ENCODE results near the gene JADE2.

The JADE2 gene

DNA sequence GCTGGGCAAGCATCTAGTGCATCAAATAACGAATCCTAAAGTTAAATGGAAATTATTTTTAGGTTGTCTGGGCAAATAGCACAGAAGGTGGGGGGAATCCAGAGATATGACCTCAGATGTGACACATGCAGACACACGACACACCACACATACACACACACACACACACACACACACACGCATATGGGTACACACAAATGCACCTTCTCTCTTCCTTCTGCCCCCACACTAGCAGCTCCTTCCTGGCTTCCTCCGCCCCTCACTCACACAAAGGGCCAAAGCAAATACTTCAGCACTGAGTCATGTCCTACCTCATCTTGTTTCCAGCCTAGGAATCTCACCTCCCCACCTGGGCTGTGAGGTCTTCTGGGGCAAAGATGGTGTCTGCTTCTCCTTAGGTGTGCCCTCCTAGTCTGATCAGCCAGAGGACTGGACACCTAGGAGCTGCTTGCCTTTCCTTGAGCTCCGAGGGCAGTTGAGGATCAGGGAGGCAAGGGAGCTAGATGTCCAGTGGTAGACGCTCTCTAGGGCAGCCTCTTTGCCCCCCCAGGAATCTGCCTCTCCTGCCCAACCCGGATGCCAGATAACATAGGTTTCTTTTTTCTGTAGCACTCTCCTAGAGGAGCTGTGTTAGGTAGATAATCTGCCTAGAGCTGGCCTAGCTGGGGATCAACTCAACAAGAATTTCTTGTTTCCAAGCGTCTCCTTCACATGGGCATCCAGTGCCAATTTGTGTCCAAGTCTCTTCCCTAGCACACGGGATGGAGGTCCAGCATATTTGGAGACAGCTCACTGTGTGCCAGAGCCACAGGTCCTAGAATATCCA is 14.3 kb upstream of the JADE2 start (continued):
- TF ChIP-seq, protein P1, sequence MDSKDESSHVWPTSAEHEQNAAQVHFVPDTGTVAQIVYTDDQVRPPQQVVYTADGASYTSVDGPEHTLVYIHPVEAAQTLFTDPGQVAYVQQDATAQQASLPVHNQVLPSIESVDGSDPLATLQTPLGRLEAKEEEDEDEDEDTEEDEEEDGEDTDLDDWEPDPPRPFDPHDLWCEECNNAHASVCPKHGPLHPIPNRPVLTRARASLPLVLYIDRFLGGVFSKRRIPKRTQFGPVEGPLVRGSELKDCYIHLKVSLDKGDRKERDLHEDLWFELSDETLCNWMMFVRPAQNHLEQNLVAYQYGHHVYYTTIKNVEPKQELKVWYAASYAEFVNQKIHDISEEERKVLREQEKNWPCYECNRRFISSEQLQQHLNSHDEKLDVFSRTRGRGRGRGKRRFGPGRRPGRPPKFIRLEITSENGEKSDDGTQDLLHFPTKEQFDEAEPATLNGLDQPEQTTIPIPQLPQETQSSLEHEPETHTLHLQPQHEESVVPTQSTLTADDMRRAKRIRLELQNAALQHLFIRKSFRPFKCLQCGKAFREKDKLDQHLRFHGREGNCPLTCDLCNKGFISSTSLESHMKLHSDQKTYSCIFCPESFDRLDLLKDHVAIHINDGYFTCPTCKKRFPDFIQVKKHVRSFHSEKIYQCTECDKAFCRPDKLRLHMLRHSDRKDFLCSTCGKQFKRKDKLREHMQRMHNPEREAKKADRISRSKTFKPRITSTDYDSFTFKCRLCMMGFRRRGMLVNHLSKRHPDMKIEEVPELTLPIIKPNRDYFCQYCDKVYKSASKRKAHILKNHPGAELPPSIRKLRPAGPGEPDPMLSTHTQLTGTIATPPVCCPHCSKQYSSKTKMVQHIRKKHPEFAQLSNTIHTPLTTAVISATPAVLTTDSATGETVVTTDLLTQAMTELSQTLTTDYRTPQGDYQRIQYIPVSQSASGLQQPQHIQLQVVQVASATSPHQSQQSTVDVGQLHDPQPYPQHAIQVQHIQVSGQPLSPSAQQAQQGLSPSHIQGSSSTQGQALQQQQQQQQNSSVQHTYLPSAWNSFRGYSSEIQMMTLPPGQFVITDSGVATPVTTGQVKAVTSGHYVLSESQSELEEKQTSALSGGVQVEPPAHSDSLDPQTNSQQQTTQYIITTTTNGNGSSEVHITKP (tag by site-specific recombination; IDR thresholded peaks at IDR 0.05), result peak; percentile 73
- TF ChIP-seq ZNF239 (tag by site-specific recombination; IDR thresholded peaks at IDR 0.05) (no peak), KLF9 (tag by site-specific recombination; IDR thresholded peaks at IDR 0.05; ENCODE audit: low read depth) (no peak), ZNF677 (tag by site-specific recombination; IDR thresholded peaks at IDR 0.05) (no peak), ZNF211 (tag by site-specific recombination; IDR thresholded peaks at IDR 0.05; ENCODE audit: low read depth) (no peak), ZNF658 (tag by site-specific recombination; IDR thresholded peaks at IDR 0.05) (no peak), ZNF529 (tag by site-specific recombination; IDR thresholded peaks at IDR 0.05; ENCODE audit: insufficient replicate concordance) (no peak), ZSCAN30 (tag by site-specific recombination; IDR thresholded peaks at IDR 0.05) (no peak), ZNF544 (tag by site-specific recombination; IDR thresholded peaks at IDR 0.05) (no peak), ZNF624 (tag by site-specific recombination; IDR thresholded peaks at IDR 0.05) (no peak), ZNF629 (tag by site-specific recombination; IDR thresholded peaks at IDR 0.05) (peak; percentile 90), SCRT2 (tag by site-specific recombination; IDR thresholded peaks at IDR 0.05) (no peak), ZNF776 (tag by site-specific recombination; IDR thresholded peaks at IDR 0.05; ENCODE audit: borderline replicate concordance) (no peak), MYNN (tag by site-specific recombination; IDR thresholded peaks at IDR 0.05; ENCODE audit: borderline replicate concordance) (no peak), SP2 (tag by site-specific recombination; IDR thresholded peaks at IDR 0.05) (no peak), ZBTB20 (tag by site-specific recombination; IDR thresholded peaks at IDR 0.05) (no peak)
- TF ChIP-seq, protein P2, sequence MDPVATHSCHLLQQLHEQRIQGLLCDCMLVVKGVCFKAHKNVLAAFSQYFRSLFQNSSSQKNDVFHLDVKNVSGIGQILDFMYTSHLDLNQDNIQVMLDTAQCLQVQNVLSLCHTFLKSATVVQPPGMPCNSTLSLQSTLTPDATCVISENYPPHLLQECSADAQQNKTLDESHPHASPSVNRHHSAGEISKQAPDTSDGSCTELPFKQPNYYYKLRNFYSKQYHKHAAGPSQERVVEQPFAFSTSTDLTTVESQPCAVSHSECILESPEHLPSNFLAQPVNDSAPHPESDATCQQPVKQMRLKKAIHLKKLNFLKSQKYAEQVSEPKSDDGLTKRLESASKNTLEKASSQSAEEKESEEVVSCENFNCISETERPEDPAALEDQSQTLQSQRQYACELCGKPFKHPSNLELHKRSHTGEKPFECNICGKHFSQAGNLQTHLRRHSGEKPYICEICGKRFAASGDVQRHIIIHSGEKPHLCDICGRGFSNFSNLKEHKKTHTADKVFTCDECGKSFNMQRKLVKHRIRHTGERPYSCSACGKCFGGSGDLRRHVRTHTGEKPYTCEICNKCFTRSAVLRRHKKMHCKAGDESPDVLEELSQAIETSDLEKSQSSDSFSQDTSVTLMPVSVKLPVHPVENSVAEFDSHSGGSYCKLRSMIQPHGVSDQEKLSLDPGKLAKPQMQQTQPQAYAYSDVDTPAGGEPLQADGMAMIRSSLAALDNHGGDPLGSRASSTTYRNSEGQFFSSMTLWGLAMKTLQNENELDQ (tag by site-specific recombination; IDR thresholded peaks at IDR 0.05; ENCODE audit: low read depth), result no peak
- TF ChIP-seq, protein P3, sequence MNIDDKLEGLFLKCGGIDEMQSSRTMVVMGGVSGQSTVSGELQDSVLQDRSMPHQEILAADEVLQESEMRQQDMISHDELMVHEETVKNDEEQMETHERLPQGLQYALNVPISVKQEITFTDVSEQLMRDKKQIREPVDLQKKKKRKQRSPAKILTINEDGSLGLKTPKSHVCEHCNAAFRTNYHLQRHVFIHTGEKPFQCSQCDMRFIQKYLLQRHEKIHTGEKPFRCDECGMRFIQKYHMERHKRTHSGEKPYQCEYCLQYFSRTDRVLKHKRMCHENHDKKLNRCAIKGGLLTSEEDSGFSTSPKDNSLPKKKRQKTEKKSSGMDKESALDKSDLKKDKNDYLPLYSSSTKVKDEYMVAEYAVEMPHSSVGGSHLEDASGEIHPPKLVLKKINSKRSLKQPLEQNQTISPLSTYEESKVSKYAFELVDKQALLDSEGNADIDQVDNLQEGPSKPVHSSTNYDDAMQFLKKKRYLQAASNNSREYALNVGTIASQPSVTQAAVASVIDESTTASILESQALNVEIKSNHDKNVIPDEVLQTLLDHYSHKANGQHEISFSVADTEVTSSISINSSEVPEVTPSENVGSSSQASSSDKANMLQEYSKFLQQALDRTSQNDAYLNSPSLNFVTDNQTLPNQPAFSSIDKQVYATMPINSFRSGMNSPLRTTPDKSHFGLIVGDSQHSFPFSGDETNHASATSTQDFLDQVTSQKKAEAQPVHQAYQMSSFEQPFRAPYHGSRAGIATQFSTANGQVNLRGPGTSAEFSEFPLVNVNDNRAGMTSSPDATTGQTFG (tag by site-specific recombination; IDR thresholded peaks at IDR 0.05; ENCODE audit: borderline replicate concordance), result peak; percentile 94
- TF ChIP-seq, protein P4, sequence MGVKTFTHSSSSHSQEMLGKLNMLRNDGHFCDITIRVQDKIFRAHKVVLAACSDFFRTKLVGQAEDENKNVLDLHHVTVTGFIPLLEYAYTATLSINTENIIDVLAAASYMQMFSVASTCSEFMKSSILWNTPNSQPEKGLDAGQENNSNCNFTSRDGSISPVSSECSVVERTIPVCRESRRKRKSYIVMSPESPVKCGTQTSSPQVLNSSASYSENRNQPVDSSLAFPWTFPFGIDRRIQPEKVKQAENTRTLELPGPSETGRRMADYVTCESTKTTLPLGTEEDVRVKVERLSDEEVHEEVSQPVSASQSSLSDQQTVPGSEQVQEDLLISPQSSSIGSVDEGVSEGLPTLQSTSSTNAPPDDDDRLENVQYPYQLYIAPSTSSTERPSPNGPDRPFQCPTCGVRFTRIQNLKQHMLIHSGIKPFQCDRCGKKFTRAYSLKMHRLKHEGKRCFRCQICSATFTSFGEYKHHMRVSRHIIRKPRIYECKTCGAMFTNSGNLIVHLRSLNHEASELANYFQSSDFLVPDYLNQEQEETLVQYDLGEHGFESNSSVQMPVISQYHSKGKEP (tag by site-specific recombination; IDR thresholded peaks at IDR 0.05), result no peak
- TF ChIP-seq, protein P5, sequence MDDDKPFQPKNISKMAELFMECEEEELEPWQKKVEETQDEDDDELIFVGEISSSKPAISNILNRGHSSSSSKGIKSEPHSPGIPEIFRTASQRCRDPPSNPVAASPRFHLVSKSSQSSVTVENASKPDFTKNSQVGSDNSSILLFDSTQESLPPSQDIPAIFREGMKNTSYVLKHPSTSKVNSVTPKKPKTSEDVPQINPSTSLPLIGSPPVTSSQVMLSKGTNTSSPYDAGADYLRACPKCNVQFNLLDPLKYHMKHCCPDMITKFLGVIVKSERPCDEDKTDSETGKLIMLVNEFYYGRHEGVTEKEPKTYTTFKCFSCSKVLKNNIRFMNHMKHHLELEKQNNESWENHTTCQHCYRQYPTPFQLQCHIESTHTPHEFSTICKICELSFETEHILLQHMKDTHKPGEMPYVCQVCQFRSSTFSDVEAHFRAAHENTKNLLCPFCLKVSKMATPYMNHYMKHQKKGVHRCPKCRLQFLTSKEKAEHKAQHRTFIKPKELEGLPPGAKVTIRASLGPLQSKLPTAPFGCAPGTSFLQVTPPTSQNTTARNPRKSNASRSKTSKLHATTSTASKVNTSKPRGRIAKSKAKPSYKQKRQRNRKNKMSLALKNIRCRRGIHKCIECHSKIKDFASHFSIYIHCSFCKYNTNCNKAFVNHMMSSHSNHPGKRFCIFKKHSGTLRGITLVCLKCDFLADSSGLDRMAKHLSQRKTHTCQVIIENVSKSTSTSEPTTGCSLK (tag by site-specific recombination; IDR thresholded peaks at IDR 0.05), result no peak
- TF ChIP-seq, protein P6, sequence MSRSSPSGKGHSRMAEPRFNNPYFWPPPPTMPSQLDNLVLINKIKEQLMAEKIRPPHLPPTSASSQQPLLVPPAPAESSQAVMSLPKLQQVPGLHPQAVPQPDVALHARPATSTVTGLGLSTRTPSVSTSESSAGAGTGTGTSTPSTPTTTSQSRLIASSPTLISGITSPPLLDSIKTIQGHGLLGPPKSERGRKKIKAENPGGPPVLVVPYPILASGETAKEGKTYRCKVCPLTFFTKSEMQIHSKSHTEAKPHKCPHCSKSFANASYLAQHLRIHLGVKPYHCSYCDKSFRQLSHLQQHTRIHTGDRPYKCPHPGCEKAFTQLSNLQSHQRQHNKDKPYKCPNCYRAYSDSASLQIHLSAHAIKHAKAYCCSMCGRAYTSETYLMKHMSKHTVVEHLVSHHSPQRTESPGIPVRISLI (tag by site-specific recombination; IDR thresholded peaks at IDR 0.05), result no peak
